GM20431 (cell line): Measurements from ENCODE around the gene PPDPF.
"Not testable (repeated sequence)": the region's sequence is repeated elsewhere in the genome, so short reads cannot be mapped to it uniquely, and the experiment has no call there.

ENCODE experiments used
- in situ Hi-C: fragments of 300-500 bp; cut with MseI, MboI; formaldehyde crosslinking; loops from one replicate; pipeline ENCODE4 v1.15.0; 2020; ENCODE audit warnings: low sequenced_read_pairs; ENCODE audit not compliant: unreplicated experiment

Gene PPDPF

GRCh38 chr20:63560856-63561609 lies 40.5 kb downstream of the PPDPF start:
- in situ Hi-C loops, result no loop called here

- in situ Hi-C loops, result no loop called here
These were observed 41.2 kb downstream of the PPDPF start for GRCh38 chr20:63561624-63562396.

- in situ Hi-C loops, result no loop called here
These were observed 42.1 kb downstream of the PPDPF start for GRCh38 chr20:63562461-63563224.

- in situ Hi-C loops, result no loop called here
These were observed 42.8 kb downstream of the PPDPF start for GRCh38 chr20:63563225-63563935.

GRCh38 chr20:63564036-63564810 lies 43.7 kb downstream of the PPDPF start:
- in situ Hi-C loops, result no loop called here

- in situ Hi-C loops, result no loop called here
These were observed 44.6 kb downstream of the PPDPF start for GRCh38 chr20:63565021-63565698.

GRCh38 chr20:63565699-63566335 lies 45.3 kb downstream of the PPDPF start:
- in situ Hi-C loops, result no loop called here

GRCh38 chr20:63566395-63567135 lies 46.0 kb downstream of the PPDPF start:
- in situ Hi-C loops, result no loop called here

GRCh38 chr20:63567136-63567385 lies 46.5 kb downstream of the PPDPF start:
- in situ Hi-C loops, result no loop called here

- in situ Hi-C loops, result no loop called here
These were observed 47.0 kb downstream of the PPDPF start for GRCh38 chr20:63567386-63568169.

GRCh38 chr20:63568170-63568981 lies 47.8 kb downstream of the PPDPF start:
- in situ Hi-C loops, result no loop called here

GRCh38 chr20:63568986-63569949 lies 48.7 kb downstream of the PPDPF start:
- in situ Hi-C loops, result no loop called here

GRCh38 chr20:63570281-63571086 lies 49.9 kb downstream of the PPDPF start:
- in situ Hi-C loops, result no loop called here

GRCh38 chr20:63571087-63571478 lies 50.5 kb downstream of the PPDPF start:
- in situ Hi-C loops, result not testable (repeated sequence)
